K562 (cell line): ENCODE results near the gene PLAAT4. TPM values are rescaled to one million over a fixed set of nuclear protein-coding genes. Genes with fewer than 3 reads are reported as not detected.
A peak's percentile ranks its signal among the peaks of the same experiment; 100 is the strongest.

ENCODE experiments used
- CTCF ChIP-seq, 3 experiments: IDR thresholded peaks in 2 of 3; conservative IDR thresholded peaks in 1 of 3; 2 replicates each; pipeline ENCODE4 v1.5.1; 2011 to 2012; ENCODE audit warnings: low read length in 3 of 3, mild to moderate bottlenecking in 3 of 3, control low read depth in 2 of 3, improper control_type of control experiment in 1 of 3, inconsistent platforms in 1 of 3, low read depth in 1 of 3, mixed read lengths in 1 of 3, moderate library complexity in 1 of 3; ENCODE audit not compliant: insufficient read depth in 2 of 3
- HDAC2 ChIP-seq: fragments of 450-650 bp; IDR thresholded peaks from 2 replicates; pipeline ENCODE4 v1.6.1; 2016; ENCODE audit warnings: mild to moderate bottlenecking
- IRF9 ChIP-seq: fragments of 450-650 bp; IDR thresholded peaks from 2 replicates; pipeline ENCODE4 v1.6.1; 2016; ENCODE audit warnings: missing biosample characterization, missing genetic modification characterization
- POLR3G ChIP-seq: IDR thresholded peaks from 2 replicates; pipeline ENCODE4 v1.6.1; 2011; ENCODE audit not compliant: insufficient read length, insufficient replicate concordance; ENCODE audit errors: extremely low read depth
- PTTG1 ChIP-seq: fragments of 450-650 bp; IDR thresholded peaks from 2 replicates; pipeline ENCODE4 v1.6.1; 2016; ENCODE audit warnings: low read depth, mild to moderate bottlenecking, missing genetic modification characterization, missing compliant biosample characterization
- RBM14 ChIP-seq: fragments of 200-400 bp; formaldehyde crosslinking; IDR thresholded peaks from 2 replicates; pipeline ENCODE4 v1.6.1; 2018; ENCODE audit warnings: low read depth, mild to moderate bottlenecking, low read length, moderate library complexity, borderline replicate concordance; ENCODE audit not compliant: insufficient read depth
- SMAD2 ChIP-seq: fragments of 150-350 bp; IDR thresholded peaks from 2 replicates; pipeline ENCODE4 v1.6.1; 2014; ENCODE audit warnings: low read depth, mild to moderate bottlenecking, low read length
- TFAP4 ChIP-seq: sonication (generic); formaldehyde crosslinking; IDR thresholded peaks from 2 replicates; pipeline ENCODE4 v1.8.0; 2022; ENCODE audit warnings: missing genetic modification reagents, mild to moderate bottlenecking, moderate library complexity, borderline replicate concordance
- WHSC1 ChIP-seq: IDR thresholded peaks from one replicate; pipeline ENCODE4 v1.6.1; 2012; ENCODE audit warnings: low read length, control low read depth, inconsistent platforms
- ZKSCAN3 ChIP-seq: fragments of 250-450 bp; sonication (Bioruptor Pico); IDR thresholded peaks from 2 replicates; pipeline ENCODE4 v1.4.0; 2020
- ZNF197 ChIP-seq: fragments of 200-800 bp; sonication (Bioruptor generic); IDR thresholded peaks from 2 replicates; pipeline ENCODE4 v1.6.1; 2016; ENCODE audit warnings: low read depth, missing genetic modification characterization, missing compliant biosample characterization
- ZNF444 ChIP-seq: fragments of 250-450 bp; sonication (Bioruptor Pico); IDR thresholded peaks from 2 replicates; pipeline ENCODE4 v1.4.0; 2020; ENCODE audit warnings: mild to moderate bottlenecking, moderate library complexity
- ZNF644 ChIP-seq: fragments of 200-800 bp; sonication (Bioruptor generic); IDR thresholded peaks from 2 replicates; pipeline ENCODE4 v1.6.1; 2016; ENCODE audit warnings: low read depth, missing genetic modification characterization, missing compliant biosample characterization
- ZNF707 ChIP-seq: fragments of 250-450 bp; sonication (Bioruptor Pico); conservative IDR thresholded peaks from 2 replicates; pipeline ENCODE4 v1.8.0; 2022; ENCODE audit warnings: inconsistent platforms, mild to moderate bottlenecking, moderate library complexity
- polyA plus RNA-seq, 8 experiments: library from polyadenylated mRNA; depleted of rRNA in 4 of 8; stranded (reverse) in 5 of 8; unstranded in 3 of 8; fragments of >200 nt; fragmentation: Nextera tagmentation in 2 of 8; fragmentation: Illumina TruSeq in 1 of 8; extraction: Ambion mirVana in 2 of 8; extraction: Trizol in 1 of 8; gene quantifications; 2 replicates each; pipeline versions ENCODE4 v1.2.1 to v1.2.3, GENCODE V29; 2011 to 2014; ENCODE audit warnings: inconsistent platforms in 1 of 8, missing spikeins in 1 of 8
- total RNA-seq, 7 experiments: library from RNA; depleted of rRNA in 6 of 7; stranded (reverse); fragments of >200 nt in 6 of 7; fragmentation: Illumina TruSeq in 2 of 7; extraction: Trizol in 2 of 7; gene quantifications; 2 replicates each; pipeline versions ENCODE4 v1.2.1 to v1.2.3, GENCODE V29; 2011 to 2021; ENCODE audit warnings: low replicate concordance in 1 of 7
- TF ChIP-seq, protein P1 (sequence below): sonication (generic); formaldehyde crosslinking; IDR thresholded peaks from 2 replicates; pipeline ENCODE4 v1.8.0; 2022; ENCODE audit warnings: mild to moderate bottlenecking, missing genetic modification reagents
- TF ChIP-seq, protein P2 (sequence below): fragments of 250-450 bp; sonication (Bioruptor Pico); IDR thresholded peaks from 2 replicates; pipeline ENCODE4 v1.4.0; 2020; ENCODE audit warnings: mild to moderate bottlenecking, moderate library complexity

Gene PLAAT4
- total and polyA plus RNA-seq, 9 of the 15 experiments (the other 6 are each of a cell fraction or from before 2014, with no cell fraction given) = 0.54 to 3.0 (median 1.3) TPM; not detected in 1

- TF ChIP-seq, protein P1, sequence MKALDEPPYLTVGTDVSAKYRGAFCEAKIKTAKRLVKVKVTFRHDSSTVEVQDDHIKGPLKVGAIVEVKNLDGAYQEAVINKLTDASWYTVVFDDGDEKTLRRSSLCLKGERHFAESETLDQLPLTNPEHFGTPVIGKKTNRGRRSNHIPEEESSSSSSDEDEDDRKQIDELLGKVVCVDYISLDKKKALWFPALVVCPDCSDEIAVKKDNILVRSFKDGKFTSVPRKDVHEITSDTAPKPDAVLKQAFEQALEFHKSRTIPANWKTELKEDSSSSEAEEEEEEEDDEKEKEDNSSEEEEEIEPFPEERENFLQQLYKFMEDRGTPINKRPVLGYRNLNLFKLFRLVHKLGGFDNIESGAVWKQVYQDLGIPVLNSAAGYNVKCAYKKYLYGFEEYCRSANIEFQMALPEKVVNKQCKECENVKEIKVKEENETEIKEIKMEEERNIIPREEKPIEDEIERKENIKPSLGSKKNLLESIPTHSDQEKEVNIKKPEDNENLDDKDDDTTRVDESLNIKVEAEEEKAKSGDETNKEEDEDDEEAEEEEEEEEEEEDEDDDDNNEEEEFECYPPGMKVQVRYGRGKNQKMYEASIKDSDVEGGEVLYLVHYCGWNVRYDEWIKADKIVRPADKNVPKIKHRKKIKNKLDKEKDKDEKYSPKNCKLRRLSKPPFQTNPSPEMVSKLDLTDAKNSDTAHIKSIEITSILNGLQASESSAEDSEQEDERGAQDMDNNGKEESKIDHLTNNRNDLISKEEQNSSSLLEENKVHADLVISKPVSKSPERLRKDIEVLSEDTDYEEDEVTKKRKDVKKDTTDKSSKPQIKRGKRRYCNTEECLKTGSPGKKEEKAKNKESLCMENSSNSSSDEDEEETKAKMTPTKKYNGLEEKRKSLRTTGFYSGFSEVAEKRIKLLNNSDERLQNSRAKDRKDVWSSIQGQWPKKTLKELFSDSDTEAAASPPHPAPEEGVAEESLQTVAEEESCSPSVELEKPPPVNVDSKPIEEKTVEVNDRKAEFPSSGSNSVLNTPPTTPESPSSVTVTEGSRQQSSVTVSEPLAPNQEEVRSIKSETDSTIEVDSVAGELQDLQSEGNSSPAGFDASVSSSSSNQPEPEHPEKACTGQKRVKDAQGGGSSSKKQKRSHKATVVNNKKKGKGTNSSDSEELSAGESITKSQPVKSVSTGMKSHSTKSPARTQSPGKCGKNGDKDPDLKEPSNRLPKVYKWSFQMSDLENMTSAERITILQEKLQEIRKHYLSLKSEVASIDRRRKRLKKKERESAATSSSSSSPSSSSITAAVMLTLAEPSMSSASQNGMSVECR = no peak
- peak; percentile 100 for TF ChIP-seq ZNF197 (CRISPR knock-in tag)
- TF ChIP-seq, protein P2, sequence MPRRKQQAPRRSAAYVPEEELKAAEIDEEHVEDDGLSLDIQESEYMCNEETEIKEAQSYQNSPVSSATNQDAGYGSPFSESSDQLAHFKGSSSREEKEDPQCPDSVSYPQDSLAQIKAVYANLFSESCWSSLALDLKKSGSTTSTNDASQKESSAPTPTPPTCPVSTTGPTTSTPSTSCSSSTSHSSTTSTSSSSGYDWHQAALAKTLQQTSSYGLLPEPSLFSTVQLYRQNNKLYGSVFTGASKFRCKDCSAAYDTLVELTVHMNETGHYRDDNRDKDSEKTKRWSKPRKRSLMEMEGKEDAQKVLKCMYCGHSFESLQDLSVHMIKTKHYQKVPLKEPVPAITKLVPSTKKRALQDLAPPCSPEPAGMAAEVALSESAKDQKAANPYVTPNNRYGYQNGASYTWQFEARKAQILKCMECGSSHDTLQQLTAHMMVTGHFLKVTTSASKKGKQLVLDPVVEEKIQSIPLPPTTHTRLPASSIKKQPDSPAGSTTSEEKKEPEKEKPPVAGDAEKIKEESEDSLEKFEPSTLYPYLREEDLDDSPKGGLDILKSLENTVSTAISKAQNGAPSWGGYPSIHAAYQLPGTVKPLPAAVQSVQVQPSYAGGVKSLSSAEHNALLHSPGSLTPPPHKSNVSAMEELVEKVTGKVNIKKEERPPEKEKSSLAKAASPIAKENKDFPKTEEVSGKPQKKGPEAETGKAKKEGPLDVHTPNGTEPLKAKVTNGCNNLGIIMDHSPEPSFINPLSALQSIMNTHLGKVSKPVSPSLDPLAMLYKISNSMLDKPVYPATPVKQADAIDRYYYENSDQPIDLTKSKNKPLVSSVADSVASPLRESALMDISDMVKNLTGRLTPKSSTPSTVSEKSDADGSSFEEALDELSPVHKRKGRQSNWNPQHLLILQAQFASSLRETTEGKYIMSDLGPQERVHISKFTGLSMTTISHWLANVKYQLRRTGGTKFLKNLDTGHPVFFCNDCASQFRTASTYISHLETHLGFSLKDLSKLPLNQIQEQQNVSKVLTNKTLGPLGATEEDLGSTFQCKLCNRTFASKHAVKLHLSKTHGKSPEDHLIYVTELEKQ (CRISPR knock-in tag) = peak; percentile 98
- peak; percentile 83 for TF ChIP-seq ZNF707
- TF ChIP-seq ZNF644 (tag) = peak; percentile 100
- no peak for TF ChIP-seq WHSC1
- TF ChIP-seq ZNF444 (CRISPR knock-in tag) = peak; percentile 95
- TF ChIP-seq IRF9 = peak; percentile 96
- no peak for TF ChIP-seq POLR3G
- TF ChIP-seq PTTG1 (tag) = peak; percentile 98
- TF ChIP-seq ZKSCAN3 = peak; percentile 85
- no peak for TF ChIP-seq SMAD2
- no peak for TF ChIP-seq CTCF (IDR thresholded peaks at IDR 0.05 in 2 of 3, conservative IDR thresholded peaks at IDR 0.05 in 1 of 3; ENCODE audit: insufficient read depth in 2 of 3, low read depth in 1 of 3, low read length in 3 of 3)
- no peak for TF ChIP-seq HDAC2
- 0 out of 2 replicates have a peak, but pooled peaks have one; percentile 28 for TF ChIP-seq TFAP4
- TF ChIP-seq RBM14 = no peak
Measured at GRCh38 chr11:63534895-63535461, 1.6 kb upstream of the PLAAT4 start (continued).
